Renal cortical epithelial cell (primary cell): ENCODE results near the gene GPLD1. TPM values are rescaled to one million over a fixed set of nuclear protein-coding genes. Genes with fewer than 3 reads are reported as not detected.

ENCODE experiments used
- DNase-seq: peaks from one replicate; pipeline ENCODE4 v3.0.0-alpha.2; 2011; ENCODE audit warnings: low read depth
- total RNA-seq: library from RNA; depleted of rRNA; stranded (reverse); fragments of >200 nt; gene quantifications from 2 replicates; pipeline ENCODE4 v1.2.3, GENCODE V29; 2014

GPLD1 gene
- total RNA-seq, 1 donor from 2014 or later, result 0.45 TPM

- peak; percentile 94 for DNase-seq
These were observed 106.4 kb downstream of the GPLD1 start for GRCh38 chr6:24382891-24383494.

GRCh38 chr6:24382220-24382540, 107.2 kb downstream of the GPLD1 start:
- DNase-seq, result peak; percentile 81

- no peak for DNase-seq
These were observed 107.7 kb downstream of the GPLD1 start for GRCh38 chr6:24381476-24382219.

- DNase-seq, result no peak
These were observed 110.8 kb downstream of the GPLD1 start for GRCh38 chr6:24378473-24379097.

Other genes starting within 250 kb of the GPLD1 start
- 286 and 494 TPM in 2 replicates for gene DCDC2, start 131.5 kb downstream of the GPLD1 start, total RNA-seq
- gene MRS2, start 86.6 kb downstream of the GPLD1 start, total RNA-seq, result 55.6 and 58.9 TPM in 2 replicates
- gene ALDH5A1, start 5.4 kb upstream of the GPLD1 start, total RNA-seq, result 1.0 and 3.8 TPM in 2 replicates
- gene KIAA0319, start 156.6 kb upstream of the GPLD1 start, total RNA-seq, result not detected in 2 replicates
- 26.9 and 36.8 TPM in 2 replicates for gene TDP2, start 177.3 kb upstream of the GPLD1 start, total RNA-seq
- 7.3 and 16.0 TPM in 2 replicates for gene ACOT13, start 177.5 kb upstream of the GPLD1 start, total RNA-seq
- 116 and 199 TPM in 2 replicates for gene C6orf62, start 229.6 kb upstream of the GPLD1 start, total RNA-seq